ENCODE results near the gene ISYNA1. TPM values are rescaled to one million over a fixed set of nuclear protein-coding genes. Genes with fewer than 3 reads are reported as not detected.

Gene ISYNA1
- total and polyA plus RNA-seq, 2 of the 13 experiments (the other 11 are each of a cell fraction or from before 2014, with no cell fraction given) = 29.6 to 48.5 TPM

DNA sequence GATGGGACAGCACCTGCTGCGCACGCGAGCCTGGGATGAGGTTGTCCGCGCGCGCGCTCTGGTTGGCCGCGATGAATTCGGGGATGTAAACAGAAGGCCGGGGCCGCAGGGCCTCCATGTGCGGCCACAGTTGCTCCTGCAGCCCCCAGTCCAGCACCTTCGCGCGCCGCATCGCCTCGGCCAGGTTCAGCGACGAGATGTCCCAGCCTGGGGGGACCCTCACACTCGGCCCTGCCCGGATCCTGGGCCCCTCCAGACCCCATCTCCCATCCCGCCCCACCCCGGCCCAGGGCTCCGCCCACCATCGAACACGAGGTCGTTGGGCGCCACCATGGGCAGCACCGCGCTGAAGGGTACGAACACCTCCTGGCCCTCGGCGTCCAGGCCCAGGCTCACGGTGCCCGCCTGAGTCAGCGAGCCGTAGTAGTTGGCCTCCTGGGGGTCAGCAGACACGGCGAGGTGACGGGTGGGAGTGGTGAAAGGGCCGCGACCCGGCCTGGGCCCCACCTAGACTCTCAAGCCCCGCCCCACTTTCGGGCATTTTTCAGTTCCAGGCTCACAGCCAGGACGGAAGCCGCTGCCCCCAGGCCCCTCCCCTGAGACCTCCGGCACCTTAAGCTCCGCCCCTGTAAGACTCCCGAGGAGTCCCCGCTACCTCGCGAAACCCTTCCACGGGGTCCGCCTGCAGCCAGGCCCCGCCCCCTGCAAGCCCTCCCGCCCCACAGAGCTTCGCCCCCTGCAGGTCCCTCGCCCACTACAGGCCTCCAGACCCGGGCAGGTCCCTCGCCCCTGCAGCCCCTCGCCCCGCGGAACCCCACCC, 1.1 kb downstream of the ISYNA1 start:
- POLR2A ChIA-PET = interaction anchor here (0.6 kb wide), 1 partner anchor 51 kb away, joined by 3 read pairs; the partner anchor contains the start of gene GDF15
- Histone ChIP-seq H3K9me3 (ENCODE audit: low read length) (no peaks in the 10 kb centered on the region), H3K79me2 (ENCODE audit: insufficient read depth, low read length) (no peaks in the 10 kb centered on the region), H3K4me3 (replicated peaks in 1 of 3; ENCODE audit: insufficient read depth in 1 of 3, low read depth in 2 of 3, low read length in 3 of 3) (peak overlapping the region in 2 of 3 experiments; percentile 72 to 75; a peak in 3 of 6 replicates), H4K20me1 (ENCODE audit: insufficient read depth, low read length) (peaks cover 8% of the 10 kb centered on the region; the same call in 1 of the 2 replicates), H3K36me3 (replicated peaks in 1 of 2; ENCODE audit: control insufficient read depth in 1 of 2, insufficient read depth in 2 of 2, low read length in 2 of 2) (peaks cover 0 to 3% of the 10 kb centered on the region in 2 experiments; a peak in 1 of 5 replicates), H3K27ac (ENCODE audit: extremely low read length, insufficient read depth, low read length) (no peak overlapping the region), H2AFZ (ENCODE audit: low read length) (no peak overlapping the region), H3K27me3 (ENCODE audit: control insufficient read depth in 1 of 2, insufficient read depth in 2 of 2, low read length in 2 of 2) (no peaks in the 10 kb centered on the region), H3K4me2 (ENCODE audit: low read depth, low read length) (peak overlapping the region; percentile 49), H3K4me1 (ENCODE audit: insufficient read depth, low read length) (peaks cover 39% of the 10 kb centered on the region), H3K9ac (ENCODE audit: insufficient read depth, low read depth, low read length) (no peak overlapping the region)
- BruUV-seq (replicated peaks) = no TSS peak
- 92% methylated on average over 16 of the region's 67 CpGs for WGBS (ENCODE audit: low lambda C conversion rate)
- peak; percentile 57 for DNase-seq (ENCODE audit: low spot score)
- in situ Hi-C loops (cut with HindIII; ENCODE audit: extremely low pct_ligation_motif_present, low pct_unique_long_range_greater_than_20kb) (no loop called here), intact Hi-C loops (cut with micrococcal nuclease; ENCODE audit: unreplicated experiment) (no loop called here)
- peak; percentile 9 for ATAC-seq
- FAIRE-seq = no peak
- CTCF ChIA-PET (ENCODE audit: low intra/inter-chr PET ratio, low total read pairs) = no interaction called here
- TF ChIP-seq AGO2 (optimal IDR thresholded peaks at IDR 0.05; ENCODE audit: low read depth, low read length) (peak; percentile 38), ETV6 (CRISPR knock-in tag; conservative IDR thresholded peaks at IDR 0.05) (no peak), ZNF124 (CRISPR knock-in tag; IDR thresholded peaks at IDR 0.05) (no peak), SRSF1 (optimal IDR thresholded peaks at IDR 0.05; ENCODE audit: low read depth, low read length) (peak; percentile 18), ZBTB7B (CRISPR knock-in tag; IDR thresholded peaks at IDR 0.05) (no peak), HNRNPK (IDR thresholded peaks at IDR 0.05; ENCODE audit: low read depth, low read length, poor library complexity, severe bottlenecking) (peak; percentile 62), GABPA (IDR thresholded peaks at IDR 0.05; ENCODE audit: low read depth, low read length) (no peak), GABPA (CRISPR knock-in tag; IDR thresholded peaks at IDR 0.05; ENCODE audit: low read depth) (0 out of 2 replicates have a peak, but pooled peaks have one; percentile 30), ZNF546 (CRISPR knock-in tag; conservative IDR thresholded peaks at IDR 0.05) (no peak), RXRA (CRISPR knock-in tag; IDR thresholded peaks at IDR 0.05) (peak; percentile 70), ZBTB38 (CRISPR knock-in tag; IDR thresholded peaks at IDR 0.05) (peak; percentile 75), ZNF768 (CRISPR knock-in tag; IDR thresholded peaks at IDR 0.05) (peak; percentile 36; the same call in 1 of the 2 replicates), ZKSCAN1 (IDR thresholded peaks at IDR 0.05; ENCODE audit: low read length) (no peak), NR3C1 (CRISPR knock-in tag; IDR thresholded peaks at IDR 0.05) (no peak)
- TF ChIP-seq, protein P1, sequence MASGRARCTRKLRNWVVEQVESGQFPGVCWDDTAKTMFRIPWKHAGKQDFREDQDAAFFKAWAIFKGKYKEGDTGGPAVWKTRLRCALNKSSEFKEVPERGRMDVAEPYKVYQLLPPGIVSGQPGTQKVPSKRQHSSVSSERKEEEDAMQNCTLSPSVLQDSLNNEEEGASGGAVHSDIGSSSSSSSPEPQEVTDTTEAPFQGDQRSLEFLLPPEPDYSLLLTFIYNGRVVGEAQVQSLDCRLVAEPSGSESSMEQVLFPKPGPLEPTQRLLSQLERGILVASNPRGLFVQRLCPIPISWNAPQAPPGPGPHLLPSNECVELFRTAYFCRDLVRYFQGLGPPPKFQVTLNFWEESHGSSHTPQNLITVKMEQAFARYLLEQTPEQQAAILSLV (CRISPR knock-in tag; IDR thresholded peaks at IDR 0.05; ENCODE audit: borderline replicate concordance) = 0 out of 2 replicates have a peak, but pooled peaks have one; percentile 20
- TF ChIP-seq, protein P2, sequence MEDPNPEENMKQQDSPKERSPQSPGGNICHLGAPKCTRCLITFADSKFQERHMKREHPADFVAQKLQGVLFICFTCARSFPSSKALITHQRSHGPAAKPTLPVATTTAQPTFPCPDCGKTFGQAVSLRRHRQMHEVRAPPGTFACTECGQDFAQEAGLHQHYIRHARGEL (CRISPR knock-in tag; IDR thresholded peaks at IDR 0.05) = no peak
- TF ChIP-seq, protein P3, sequence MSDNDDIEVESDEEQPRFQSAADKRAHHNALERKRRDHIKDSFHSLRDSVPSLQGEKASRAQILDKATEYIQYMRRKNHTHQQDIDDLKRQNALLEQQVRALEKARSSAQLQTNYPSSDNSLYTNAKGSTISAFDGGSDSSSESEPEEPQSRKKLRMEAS (IDR thresholded peaks at IDR 0.05) = 0 out of 2 replicates have a peak, but pooled peaks have one; percentile 24
- TF ChIP-seq, protein P4, sequence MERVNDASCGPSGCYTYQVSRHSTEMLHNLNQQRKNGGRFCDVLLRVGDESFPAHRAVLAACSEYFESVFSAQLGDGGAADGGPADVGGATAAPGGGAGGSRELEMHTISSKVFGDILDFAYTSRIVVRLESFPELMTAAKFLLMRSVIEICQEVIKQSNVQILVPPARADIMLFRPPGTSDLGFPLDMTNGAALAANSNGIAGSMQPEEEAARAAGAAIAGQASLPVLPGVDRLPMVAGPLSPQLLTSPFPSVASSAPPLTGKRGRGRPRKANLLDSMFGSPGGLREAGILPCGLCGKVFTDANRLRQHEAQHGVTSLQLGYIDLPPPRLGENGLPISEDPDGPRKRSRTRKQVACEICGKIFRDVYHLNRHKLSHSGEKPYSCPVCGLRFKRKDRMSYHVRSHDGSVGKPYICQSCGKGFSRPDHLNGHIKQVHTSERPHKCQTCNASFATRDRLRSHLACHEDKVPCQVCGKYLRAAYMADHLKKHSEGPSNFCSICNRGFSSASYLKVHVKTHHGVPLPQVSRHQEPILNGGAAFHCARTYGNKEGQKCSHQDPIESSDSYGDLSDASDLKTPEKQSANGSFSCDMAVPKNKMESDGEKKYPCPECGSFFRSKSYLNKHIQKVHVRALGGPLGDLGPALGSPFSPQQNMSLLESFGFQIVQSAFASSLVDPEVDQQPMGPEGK (CRISPR knock-in tag; IDR thresholded peaks at IDR 0.05) = peak; percentile 68
